PC-3 (cell line): ENCODE measurements around the gene SMCO1.

Experiments
- CTCF ChIP-seq: fragments of 300-600 bp; sonication (generic); conservative IDR thresholded peaks from 2 replicates; pipeline ENCODE4 v1.5.1; 2017; ENCODE audit warnings: antibody characterized with exemption, low read depth, mild to moderate bottlenecking, low read length
- EZH2 ChIP-seq: fragments of 300-600 bp; sonication (generic); IDR thresholded peaks from one replicate; pipeline ENCODE4 v1.6.1; 2017; ENCODE audit warnings: antibody characterized with exemption, mild to moderate bottlenecking, low read length; ENCODE audit not compliant: unreplicated experiment
- EZH2phosphoT487 ChIP-seq: fragments of 300-600 bp; sonication (generic); IDR thresholded peaks from 2 replicates; pipeline ENCODE4 v1.6.1; 2018; ENCODE audit warnings: mild to moderate bottlenecking, antibody characterized with exemption, low read length, borderline replicate concordance

- no peak for TF ChIP-seq CTCF
- no peak for TF ChIP-seq EZH2
- no peak for TF ChIP-seq EZH2phosphoT487
These were observed 12.4 kb downstream of the SMCO1 start for GRCh38 chr3:196502775-196503195.
